Endothelial cell of umbilical vein (primary cell): Measurements from ENCODE around the gene CEP192. TPM values are rescaled to one million over a fixed set of nuclear protein-coding genes. Genes with fewer than 3 reads are reported as not detected.

ENCODE experiments used
- BruUV-seq: library from RNA; stranded (reverse); fragments of 400-500 nt; replicated peaks from 2 replicates; lab custom pipeline; 2021; lab: Mats Ljungman, UMichigan
- CTCF ChIA-PET: fragments of 300-600, 350-600 bp; sonication (Branson Sonifier 250); formaldehyde crosslinking; loops from one replicate; lab custom pipeline; 2021; ENCODE audit warnings: antibody characterized with exemption, inconsistent platforms; lab: Charles Lee
- POLR2A ChIA-PET: fragments of 300-600, 350-600 bp; sonication (Branson Sonifier 250); formaldehyde crosslinking; loops from one replicate; lab custom pipeline; 2021; ENCODE audit warnings: antibody characterized with exemption, inconsistent platforms; lab: Charles Lee
- DNase-seq: peaks from one replicate; pipeline ENCODE4 v3.0.0-alpha.2; 2011; ENCODE audit warnings: low read depth, low spot score
- FAIRE-seq: peaks from 2 replicates; lab custom pipeline; 2011; peaks lifted over from hg19 to GRCh38; lab: Jason Lieb, UNC
- H2AFZ ChIP-seq: 2 replicates; pipeline ENCODE4 v1.6.0; 2012; ENCODE audit warnings: low read depth, low read length, control low read depth, inconsistent platforms
- H3K27ac ChIP-seq: 2 replicates; pipeline ENCODE4 v1.5.1; 2011; ENCODE audit warnings: low read depth, mild to moderate bottlenecking, control low read depth, low read length, moderate library complexity; ENCODE audit not compliant: insufficient read depth
- H3K27me3 ChIP-seq, 2 experiments: 2 replicates each; pipeline versions ENCODE4 v1.6.0 to v1.6.1; 2011; ENCODE audit warnings: low read length in 2 of 2, mixed read lengths in 1 of 2; ENCODE audit not compliant: control insufficient read depth in 2 of 2, insufficient read depth in 2 of 2
- H3K36me3 ChIP-seq, 2 experiments: 2 replicates in 1 of 2; 3 replicates in 1 of 2; pipeline ENCODE4 v1.5.1; 2011; ENCODE audit warnings: low read length in 2 of 2, mild to moderate bottlenecking in 1 of 2, moderate library complexity in 1 of 2; ENCODE audit not compliant: control insufficient read depth in 2 of 2, insufficient read depth in 2 of 2; ENCODE audit errors: extremely low read depth in 1 of 2
- H3K4me1 ChIP-seq: 3 replicates; pipeline ENCODE4 v1.5.1; 2011; ENCODE audit warnings: mild to moderate bottlenecking, low read length; ENCODE audit not compliant: control insufficient read depth, insufficient read depth; ENCODE audit errors: extremely low read depth
- H3K4me2 ChIP-seq: 2 replicates; pipeline ENCODE4 v1.6.1; 2011; ENCODE audit warnings: low read length, control low read depth, mixed read lengths; ENCODE audit not compliant: insufficient read depth
- H3K4me3 ChIP-seq, 3 experiments: fragments of 200-600 bp in 1 of 3; sonication (generic), shearing (Covaris generic) in 1 of 3; replicated peaks in 1 of 3; 2 replicates each; pipeline ENCODE4 v1.5.1; 2011 to 2016; ENCODE audit warnings: control low read depth in 3 of 3, low read length in 3 of 3, mild to moderate bottlenecking in 2 of 3, inconsistent platforms in 1 of 3, low read depth in 1 of 3, moderate library complexity in 1 of 3; ENCODE audit not compliant: insufficient read depth in 1 of 3
- H3K79me2 ChIP-seq: 2 replicates; pipeline ENCODE4 v1.6.0; 2012; ENCODE audit warnings: low read length, inconsistent platforms; ENCODE audit not compliant: control insufficient read depth, insufficient read depth
- H3K9ac ChIP-seq: replicated peaks from 2 replicates; pipeline ENCODE3; 2011; ENCODE audit warnings: low read length, control low read depth; ENCODE audit not compliant: insufficient read depth; ENCODE audit errors: extremely low read depth
- H3K9me1 ChIP-seq: replicated peaks from 3 replicates; pipeline ENCODE4 v1.6.0; 2011; ENCODE audit warnings: mild to moderate bottlenecking, low read length; ENCODE audit not compliant: control insufficient read depth, insufficient read depth; ENCODE audit errors: extremely low read depth
- H3K9me3 ChIP-seq: replicated peaks from 2 replicates; pipeline ENCODE4 v1.5.1; 2012; ENCODE audit warnings: low read length, inconsistent platforms; ENCODE audit not compliant: control insufficient read depth, insufficient read depth
- H4K20me1 ChIP-seq: replicated peaks from 2 replicates; pipeline ENCODE3; 2011; ENCODE audit warnings: mild to moderate bottlenecking, low read length; ENCODE audit not compliant: control insufficient read depth, insufficient read depth; ENCODE audit errors: extremely low read depth
- CTCF ChIP-seq, 2 donors: IDR thresholded peaks; 1 replicate in 1 of 2; 2 replicates in 1 of 2; pipeline ENCODE4 v1.5.1; 2011; ENCODE audit warnings: low read length in 2 of 2, mild to moderate bottlenecking in 2 of 2, moderate library complexity in 2 of 2, control low read depth in 1 of 2, inconsistent platforms in 1 of 2, low read depth in 1 of 2; ENCODE audit not compliant: insufficient read depth in 1 of 2; ENCODE audit errors: extremely low read depth in 1 of 2
- EZH2 ChIP-seq: IDR thresholded peaks from 2 replicates; pipeline ENCODE4 v1.6.1; 2012; ENCODE audit warnings: borderline replicate concordance, low read depth, mild to moderate bottlenecking, moderate library complexity, low read length, inconsistent platforms; ENCODE audit not compliant: severe bottlenecking
- FOS ChIP-seq: IDR thresholded peaks from 2 replicates; pipeline ENCODE4 v1.6.1; 2011; ENCODE audit warnings: mild to moderate bottlenecking, low read length, moderate library complexity, borderline replicate concordance; ENCODE audit not compliant: insufficient read depth
- GATA2 ChIP-seq: IDR thresholded peaks from 2 replicates; pipeline ENCODE4 v1.7.0; 2011; ENCODE audit warnings: low read depth, mild to moderate bottlenecking, moderate library complexity, mixed read lengths, low read length; ENCODE audit not compliant: insufficient read length, insufficient read depth
- JUN ChIP-seq: IDR thresholded peaks from 2 replicates; pipeline ENCODE4 v1.6.1; 2011; ENCODE audit warnings: borderline replicate concordance, low read depth; ENCODE audit not compliant: insufficient read length, insufficient read depth
- MAX ChIP-seq: IDR thresholded peaks from 2 replicates; pipeline ENCODE4 v1.6.1; 2011; ENCODE audit not compliant: insufficient read depth, insufficient read length
- MYC ChIP-seq: IDR thresholded peaks from one replicate; pipeline ENCODE4 v1.6.1; 2011; ENCODE audit warnings: mild to moderate bottlenecking, low read depth, low read length
- POLR2A ChIP-seq: IDR thresholded peaks from 2 replicates; pipeline ENCODE4 v1.6.1; 2012; ENCODE audit warnings: low read depth, mild to moderate bottlenecking, control low read depth, low read length
- POLR2AphosphoS5 ChIP-seq: IDR thresholded peaks from 2 replicates; pipeline ENCODE4 v1.6.1; 2012; ENCODE audit warnings: low read depth, mild to moderate bottlenecking, control low read depth, low read length, moderate library complexity; ENCODE audit not compliant: insufficient read depth
- dilution Hi-C: fragments of 300-500 bp; cut with MboI; formaldehyde crosslinking; loops from one replicate; pipeline ENCODE4 v1.15.0; 2019; ENCODE audit warnings: low sequenced_read_pairs; ENCODE audit not compliant: extremely low pct_ligation_motif_present
- intact Hi-C: fragments of 100-400 bp; cut with micrococcal nuclease; formaldehyde crosslinking; loops from one replicate; pipeline ENCODE4 v1.10.0; 2022
- polyA plus RNA-seq, 4 experiments: library from polyadenylated mRNA; depleted of rRNA in 3 of 4; stranded (reverse) in 3 of 4; unstranded in 1 of 4; fragments of >200 nt; gene quantifications; 2 replicates each; pipeline versions ENCODE4 v1.2.1 to v1.2.3, GENCODE V29; 2011 to 2012; ENCODE audit warnings: missing spikeins in 1 of 4
- total RNA-seq: library from RNA; stranded (reverse); gene quantifications from 2 replicates; pipeline ENCODE4 v1.2.3, GENCODE V29; 2021

The CEP192 gene
- total and polyA plus RNA-seq, 2 donors (not counting 3 experiments of a cell fraction or from before 2014, with no cell fraction given): 14.5 to 22.9 TPM

DNA sequence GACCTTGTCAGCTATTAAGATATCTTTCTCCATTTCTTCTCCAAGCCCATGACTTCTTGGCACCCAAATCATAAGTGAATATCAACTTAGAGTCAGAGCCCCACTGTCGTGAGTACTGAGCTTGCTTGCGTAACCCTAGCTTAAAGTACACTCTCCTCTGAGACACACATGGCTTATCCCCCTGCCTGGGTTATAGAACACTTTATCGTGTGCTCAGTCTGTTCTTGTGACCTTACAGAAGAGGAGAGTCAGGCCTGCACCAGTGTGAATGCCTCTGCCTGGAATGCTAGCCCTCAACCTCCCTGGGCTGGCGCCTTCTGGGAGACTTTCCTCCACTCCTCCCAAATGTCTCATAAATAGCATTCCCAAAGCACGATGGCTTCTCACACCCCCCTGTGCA is 79.3 kb downstream of the CEP192 start:
- Histone ChIP-seq H4K20me1 (no peaks in the 10 kb centered on the region), H3K4me3 (no peak overlapping the region), H3K9ac (no peak overlapping the region), H3K27ac (no peak overlapping the region), H3K27me3 (no peaks in the 10 kb centered on the region), H3K4me2 (no peak overlapping the region), H3K9me3 (no peaks in the 10 kb centered on the region), H2AFZ (no peak overlapping the region), H3K36me3 (peaks cover 22 to 23% of the 10 kb centered on the region in 2 experiments), H3K4me1 (no peaks in the 10 kb centered on the region), H3K79me2 (peaks cover 4% of the 10 kb centered on the region), H3K9me1 (no peaks in the 10 kb centered on the region)
- DNase-seq (no peak), FAIRE-seq (no peak)
- intact Hi-C loops (no loop called here), dilution Hi-C loops (no loop called here)
- BruUV-seq: no TSS peak
- POLR2A ChIA-PET: interaction anchor here (0.7 kb wide), 1 partner anchor 99 kb away, joined by 3 read pairs; no protein-coding TSS in a partner anchor
- CTCF ChIA-PET: interaction anchor here (0.9 to 1.5 kb wide), 2 partner anchors 62 to 89 kb away, joined by 3 read pairs; no protein-coding TSS in a partner anchor
- TF ChIP-seq FOS (no peak), MYC (no peak), EZH2 (no peak), JUN (no peak)

DNA sequence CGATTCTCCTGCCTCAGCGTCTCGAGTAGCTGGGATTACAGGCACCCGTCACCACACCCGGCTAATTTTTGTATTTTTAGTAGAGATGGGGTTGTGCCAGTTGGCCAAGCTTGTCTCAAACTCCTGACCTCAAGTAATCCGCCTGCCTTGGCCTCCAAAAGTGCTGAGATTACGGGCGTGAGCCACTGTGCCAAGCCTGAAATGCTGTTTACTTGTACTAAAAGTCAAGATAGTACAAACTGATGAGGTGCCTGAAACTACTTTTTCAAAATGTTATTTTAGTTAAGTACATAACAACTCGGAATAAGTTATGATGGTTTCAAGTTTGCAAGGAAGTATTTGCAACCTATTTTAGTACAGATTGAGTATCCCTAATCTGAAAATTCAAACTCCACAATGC is 85.7 kb downstream of the CEP192 start:
- peaks cover 6 to 9% of the 10 kb centered on the region in 2 experiments for H3K36me3 ChIP-seq
- no peak overlapping the region for H3K27ac ChIP-seq
- no peak for FAIRE-seq
- H3K9me1 ChIP-seq: no peaks in the 10 kb centered on the region
- H2AFZ ChIP-seq: no peak overlapping the region
- no TSS peak for BruUV-seq
- TF ChIP-seq POLR2A (no peak), CTCF (IDR thresholded peaks at IDR 0.05; ENCODE audit: extremely low read depth in 1 of 2, insufficient read depth in 1 of 2, low read depth in 1 of 2, low read length in 2 of 2) (no peak), JUN (no peak), POLR2AphosphoS5 (no peak), EZH2 (no peak), GATA2 (no peak), MYC (no peak), FOS (no peak), MAX (no peak)
- ChIA-PET POLR2A (no interaction called here), CTCF (no interaction called here)
- H3K9me3 ChIP-seq: no peaks in the 10 kb centered on the region
- DNase-seq: no peak
- no peaks in the 10 kb centered on the region for H3K4me1 ChIP-seq
- H4K20me1 ChIP-seq: no peaks in the 10 kb centered on the region
- no peaks in the 10 kb centered on the region for H3K79me2 ChIP-seq
- no peak overlapping the region for H3K4me2 ChIP-seq
- no peaks in the 10 kb centered on the region for H3K27me3 ChIP-seq
- no peak overlapping the region for H3K4me3 ChIP-seq
- dilution Hi-C loops (no loop called here), intact Hi-C loops (no loop called here)
- H3K9ac ChIP-seq: no peak overlapping the region
